ENCODE results near the gene ARHGEF16. TPM values are rescaled to one million over a fixed set of nuclear protein-coding genes. Genes with fewer than 3 reads are reported as not detected.

ARHGEF16 gene
- total RNA-seq, 1 donor from 2014 or later, result 0.34 TPM

GRCh38 chr1:3429320-3429719 is 25.1 kb upstream of the ARHGEF16 start:
- DNase-seq, result no peak
- Mint-ChIP-seq H3K4me3 (ENCODE audit: unreplicated experiment) (no peak overlapping the region), H3K9me3 (ENCODE audit: unreplicated experiment) (no peaks in the 10 kb centered on the region), H3K27me3 (ENCODE audit: unreplicated experiment) (peaks cover 3% of the 10 kb centered on the region), H3K36me3 (ENCODE audit: unreplicated experiment) (no peaks in the 10 kb centered on the region), H3K4me1 (ENCODE audit: low read depth, unreplicated experiment) (peaks cover 5% of the 10 kb centered on the region), H3K27ac (ENCODE audit: unreplicated experiment) (no peak overlapping the region)
- TF ChIP-seq CTCF (IDR thresholded peaks at IDR 0.05; ENCODE audit: partially characterized antibody, unreplicated experiment), result no peak

- no peak for DNase-seq
- no peak overlapping the region for H3K27ac Mint-ChIP-seq (ENCODE audit: unreplicated experiment)
- H3K4me3 Mint-ChIP-seq (ENCODE audit: unreplicated experiment), result no peak overlapping the region
- H3K27me3 Mint-ChIP-seq (ENCODE audit: unreplicated experiment), result peaks cover 3% of the 10 kb centered on the region
- no peaks in the 10 kb centered on the region for H3K9me3 Mint-ChIP-seq (ENCODE audit: unreplicated experiment)
- H3K4me1 Mint-ChIP-seq (ENCODE audit: low read depth, unreplicated experiment), result peaks cover 5% of the 10 kb centered on the region
- H3K36me3 Mint-ChIP-seq (ENCODE audit: unreplicated experiment), result no peaks in the 10 kb centered on the region
- no peak for TF ChIP-seq CTCF (IDR thresholded peaks at IDR 0.05; ENCODE audit: partially characterized antibody, unreplicated experiment)
These were observed 24.7 kb upstream of the ARHGEF16 start for GRCh38 chr1:3429766-3430165.

GRCh38 chr1:3430406-3430805 is 24.1 kb upstream of the ARHGEF16 start:
- TF ChIP-seq CTCF (IDR thresholded peaks at IDR 0.05; ENCODE audit: partially characterized antibody, unreplicated experiment), result no peak
- DNase-seq, result no peak
- Mint-ChIP-seq H3K4me3 (ENCODE audit: unreplicated experiment) (no peak overlapping the region), H3K36me3 (ENCODE audit: unreplicated experiment) (no peaks in the 10 kb centered on the region), H3K27ac (ENCODE audit: unreplicated experiment) (no peak overlapping the region), H3K27me3 (ENCODE audit: unreplicated experiment) (peaks cover 3% of the 10 kb centered on the region), H3K4me1 (ENCODE audit: low read depth, unreplicated experiment) (peaks cover 5% of the 10 kb centered on the region), H3K9me3 (ENCODE audit: unreplicated experiment) (peaks cover 1% of the 10 kb centered on the region)

- TF ChIP-seq CTCF (IDR thresholded peaks at IDR 0.05; ENCODE audit: partially characterized antibody, unreplicated experiment), result no peak
- H3K36me3 Mint-ChIP-seq (ENCODE audit: unreplicated experiment), result no peaks in the 10 kb centered on the region
- H3K4me3 Mint-ChIP-seq (ENCODE audit: unreplicated experiment), result no peak overlapping the region
- H3K27me3 Mint-ChIP-seq (ENCODE audit: unreplicated experiment), result peaks cover 3% of the 10 kb centered on the region
- H3K27ac Mint-ChIP-seq (ENCODE audit: unreplicated experiment), result no peak overlapping the region
- DNase-seq, result no peak
- H3K4me1 Mint-ChIP-seq (ENCODE audit: low read depth, unreplicated experiment), result peaks cover 5% of the 10 kb centered on the region
- H3K9me3 Mint-ChIP-seq (ENCODE audit: unreplicated experiment), result peaks cover 1% of the 10 kb centered on the region
These were observed 23.6 kb upstream of the ARHGEF16 start for GRCh38 chr1:3430820-3431219.

GRCh38 chr1:3431266-3431665 is 23.2 kb upstream of the ARHGEF16 start:
- H3K9me3 Mint-ChIP-seq (ENCODE audit: unreplicated experiment), result peaks cover 1% of the 10 kb centered on the region
- no peak overlapping the region for H3K27ac Mint-ChIP-seq (ENCODE audit: unreplicated experiment)
- H3K36me3 Mint-ChIP-seq (ENCODE audit: unreplicated experiment), result no peaks in the 10 kb centered on the region
- DNase-seq, result peak; percentile 53
- TF ChIP-seq CTCF (IDR thresholded peaks at IDR 0.05; ENCODE audit: partially characterized antibody, unreplicated experiment), result peak; percentile 68
- H3K27me3 Mint-ChIP-seq (ENCODE audit: unreplicated experiment), result peaks cover 3% of the 10 kb centered on the region
- H3K4me3 Mint-ChIP-seq (ENCODE audit: unreplicated experiment), result no peak overlapping the region
- H3K4me1 Mint-ChIP-seq (ENCODE audit: low read depth, unreplicated experiment), result peaks cover 5% of the 10 kb centered on the region
